HG02642 (cell line): Measurements from ENCODE around the gene GOLPH3L.
"Not testable (repeated sequence)": the region's sequence is repeated elsewhere in the genome, so short reads cannot be mapped to it uniquely, and the experiment has no call there.

Experiments
- ATAC-seq: cut with Tn5 transposase; IDR thresholded peaks from one replicate; pipeline ENCODE4 v1.9.1; 2021; ENCODE audit warnings: mild to moderate bottlenecking; ENCODE audit not compliant: unreplicated experiment, poor library complexity

The GOLPH3L gene

DNA sequence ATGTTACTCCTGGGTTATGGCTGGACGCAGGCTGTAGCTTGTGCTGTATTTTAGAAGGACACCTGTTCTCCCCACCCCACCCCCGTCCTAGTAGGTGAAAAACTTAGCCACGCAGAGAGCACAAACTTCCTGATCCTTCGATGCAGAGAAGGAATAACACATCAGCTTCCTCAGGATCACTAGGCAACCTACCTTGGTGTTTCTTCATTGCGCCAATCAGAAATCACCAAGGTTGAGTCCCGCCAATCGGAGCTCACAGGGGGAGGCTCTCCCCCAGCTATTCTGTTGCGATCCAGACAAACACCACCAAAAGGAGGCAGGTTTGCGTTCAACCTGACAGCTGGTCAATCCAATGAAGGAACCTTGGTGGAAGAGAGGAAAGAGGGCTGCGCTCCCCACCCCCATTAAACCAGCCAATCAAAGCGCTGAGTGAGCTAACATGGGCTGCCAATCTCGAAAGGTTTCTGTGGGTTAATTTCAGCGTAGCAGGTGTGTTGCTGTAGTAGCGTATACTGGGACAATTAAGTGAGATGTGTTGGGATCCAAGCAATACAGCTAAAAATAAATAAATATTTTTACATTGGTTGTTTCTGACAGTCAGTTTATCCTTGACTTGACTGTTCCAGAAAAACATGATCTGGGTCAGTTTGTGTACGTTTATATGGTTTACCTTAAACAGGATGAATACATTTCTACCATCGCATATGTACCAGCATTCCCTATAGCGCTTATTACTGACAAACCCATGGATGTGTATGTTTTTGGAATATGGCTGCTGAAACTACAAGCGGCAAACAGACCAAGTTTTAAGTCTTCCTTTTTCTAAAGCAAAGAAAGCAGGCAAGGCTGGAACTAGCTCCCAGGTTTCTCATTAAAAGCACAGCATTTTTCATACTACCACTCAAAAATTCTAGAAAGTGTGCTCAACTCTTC lies at the start of gene GOLPH3L:
GOLPH3L (minus strand) TSS at position 160 of the 933 bp plus-strand sequence. CDS start 2,316 bp downstream, outside the sequence.
- ATAC-seq = peak; percentile 99

DNA sequence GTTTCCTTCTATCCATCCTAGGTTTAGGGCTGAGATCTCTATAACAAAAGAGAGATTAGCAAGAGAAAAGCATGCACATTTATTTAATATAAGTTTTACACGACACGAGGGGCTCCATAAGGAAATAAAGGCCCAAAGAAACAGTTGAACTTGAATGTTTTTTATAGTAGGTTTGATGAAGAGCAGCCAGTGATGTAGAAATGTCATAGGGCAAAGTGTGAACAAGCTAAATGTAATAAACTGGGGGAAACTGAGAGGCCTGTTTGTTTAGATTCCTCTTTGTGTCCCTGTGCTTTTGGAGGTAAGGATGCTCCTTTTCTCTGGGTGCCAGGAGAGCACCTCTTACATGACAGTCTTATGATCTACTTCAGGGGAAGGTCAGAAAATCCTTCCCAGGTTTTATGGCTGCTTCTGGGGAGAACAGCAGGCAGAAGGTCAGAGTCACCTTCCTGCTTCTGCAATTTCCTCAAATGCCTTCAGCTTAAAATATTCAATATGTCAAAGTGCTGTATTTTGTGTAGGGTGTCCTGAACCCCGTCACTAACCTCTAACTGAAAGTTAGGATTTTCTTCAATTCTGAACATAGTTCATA lies 33.3 kb upstream of the GOLPH3L start:
- no peak for ATAC-seq

DNA sequence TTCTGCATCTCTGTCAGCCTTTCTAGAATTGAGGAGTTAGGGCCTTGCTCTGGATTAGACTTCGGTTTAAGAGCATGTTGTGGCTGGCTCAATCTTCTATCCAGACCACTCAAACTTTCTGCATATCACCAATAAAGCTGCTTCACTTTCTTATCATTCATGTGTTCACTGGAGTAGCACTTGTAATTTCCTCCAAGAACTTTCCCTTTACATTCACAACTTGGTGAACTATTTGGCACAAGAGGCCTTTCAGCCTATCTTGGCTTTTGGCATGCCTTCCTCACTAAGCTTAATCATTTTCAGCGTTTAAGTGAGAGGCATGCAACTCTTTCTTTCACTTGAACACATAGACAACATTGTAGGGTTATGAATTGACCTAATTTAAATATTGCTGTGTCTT lies 27.4 kb upstream of the GOLPH3L start:
- ATAC-seq = no peak

DNA sequence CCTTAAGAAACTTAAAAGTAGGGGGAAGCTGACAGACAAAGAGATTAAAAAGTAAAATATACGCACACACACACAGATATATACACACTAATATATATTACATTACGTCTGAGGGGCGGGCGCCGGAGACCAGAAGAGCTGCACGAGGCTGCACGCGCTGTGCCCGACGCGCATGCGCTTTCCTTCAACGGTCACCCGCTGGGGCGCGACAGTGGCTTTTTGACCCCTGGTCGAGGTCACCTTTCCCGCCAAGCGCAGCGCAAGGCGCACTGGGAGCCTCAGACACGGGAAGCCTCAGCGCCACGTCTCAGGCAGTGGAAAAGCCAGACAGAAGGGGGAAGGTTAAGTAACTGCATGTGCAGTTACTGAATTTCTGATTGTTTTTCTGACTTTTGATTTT lies 23.7 kb upstream of the GOLPH3L start, which contains the start of gene HORMAD1:
HORMAD1 (minus strand) TSS at position 193 of the 400 bp plus-strand sequence. CDS start 1,390 bp downstream, outside the sequence.
- ATAC-seq = no peak

DNA sequence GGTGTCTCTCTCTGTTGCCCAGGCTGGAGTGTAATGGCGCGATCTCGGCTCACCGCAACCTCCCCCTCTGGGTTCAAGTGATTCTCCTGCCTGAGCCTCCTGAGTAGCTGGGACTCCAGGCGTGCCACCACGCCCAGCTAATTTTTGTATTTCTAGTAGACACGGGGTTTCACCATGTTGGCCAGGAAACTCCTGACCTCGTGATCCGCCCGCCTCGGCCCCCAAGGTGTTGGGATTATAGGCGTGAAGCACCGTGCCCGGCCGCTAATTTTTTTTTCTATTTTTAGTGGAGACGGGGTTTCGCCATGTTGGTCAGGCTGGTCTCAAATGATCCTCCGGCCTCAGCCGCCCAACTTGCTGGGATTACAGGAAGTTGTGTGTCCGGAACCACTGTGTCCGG lies 23.1 kb upstream of the GOLPH3L start:
- no peak for ATAC-seq

DNA sequence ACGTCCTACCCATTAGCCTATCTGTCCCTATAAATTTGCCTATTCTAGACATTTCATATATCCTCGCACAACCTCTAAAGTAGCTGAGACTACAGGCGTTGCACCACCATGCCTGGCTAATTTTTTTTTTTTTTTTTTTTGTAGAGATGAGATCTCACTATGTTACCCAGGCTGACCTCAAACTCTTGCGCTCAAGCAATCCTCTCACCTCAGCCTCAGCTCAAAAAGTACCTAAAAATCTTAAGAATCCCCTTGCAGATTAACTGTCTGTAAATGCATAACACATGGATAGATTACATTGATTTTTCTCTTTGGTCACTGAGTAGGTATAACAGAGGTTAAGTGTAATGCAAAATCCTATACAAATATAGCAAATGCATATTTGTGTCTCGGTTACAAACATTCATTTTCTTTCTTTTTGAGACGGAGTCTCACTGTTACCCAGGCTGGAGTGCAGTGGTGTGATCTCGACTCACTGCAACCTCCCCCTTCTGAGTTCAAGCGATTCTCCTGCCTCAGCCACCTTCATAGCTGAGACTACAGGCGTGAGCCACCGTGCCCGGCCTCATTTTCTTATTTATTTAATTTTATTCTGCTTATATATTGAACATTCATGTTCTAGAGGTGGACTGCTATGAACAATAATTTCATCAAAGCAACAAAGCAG lies 21.4 kb upstream of the GOLPH3L start:
- ATAC-seq = no peak

DNA sequence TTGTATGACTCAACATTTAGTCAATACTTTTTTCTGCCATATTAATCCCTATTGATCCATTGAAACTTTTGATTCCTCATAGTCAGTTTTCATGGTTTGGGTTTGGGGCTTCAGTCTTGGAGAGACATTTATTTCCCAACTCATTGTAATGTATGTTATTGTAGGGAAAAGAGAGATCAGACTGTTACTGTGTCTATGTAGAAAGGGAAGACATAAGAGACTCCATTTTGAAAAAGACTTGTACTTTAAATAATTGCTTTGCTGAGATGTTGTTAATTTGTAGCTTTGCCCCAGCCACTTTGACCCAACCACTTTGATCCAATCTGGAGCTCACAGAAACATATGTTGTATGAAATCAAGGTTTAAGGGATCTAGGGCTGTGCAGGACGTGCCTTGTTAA lies 12.1 kb upstream of the GOLPH3L start:
- ATAC-seq = not testable (repeated sequence)

DNA sequence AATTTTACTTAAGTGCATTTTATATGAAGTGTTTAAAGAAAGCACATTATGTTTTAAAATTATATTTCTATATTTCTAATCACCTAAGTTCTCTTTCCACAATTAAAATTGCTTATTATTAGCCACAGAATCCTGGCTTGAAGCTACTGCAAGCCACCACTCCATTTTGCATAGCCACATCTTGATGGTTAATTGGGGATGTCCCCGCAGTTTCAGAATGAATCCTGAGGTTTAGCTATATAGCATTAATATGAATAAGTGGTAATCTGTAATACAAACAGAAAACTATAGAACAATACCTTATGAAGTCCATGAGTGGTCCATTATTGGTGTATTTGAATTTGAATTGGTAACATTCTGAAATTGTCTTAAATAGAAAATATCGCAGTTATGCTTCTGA lies 11.6 kb upstream of the GOLPH3L start:
- ATAC-seq = no peak

DNA sequence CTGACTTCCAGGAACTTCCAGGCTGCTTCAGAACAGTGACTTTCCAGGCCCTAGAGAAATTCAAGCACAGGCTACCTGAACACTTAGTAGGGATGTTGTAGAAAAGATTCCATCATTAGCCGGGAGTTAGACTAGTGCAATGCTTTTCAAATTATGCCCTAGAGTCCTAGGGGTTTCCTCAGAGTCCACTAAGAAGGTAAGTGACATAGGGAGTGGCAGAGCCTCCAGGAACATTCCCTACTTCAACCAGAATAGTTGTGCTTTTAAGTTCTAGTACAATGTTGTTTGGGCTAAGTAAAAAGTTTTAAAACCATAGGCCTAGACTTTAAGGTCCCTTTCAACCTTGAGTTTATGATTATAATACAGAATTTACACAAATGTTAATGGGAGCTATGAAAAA lies 9.1 kb upstream of the GOLPH3L start:
- ATAC-seq = no peak

DNA sequence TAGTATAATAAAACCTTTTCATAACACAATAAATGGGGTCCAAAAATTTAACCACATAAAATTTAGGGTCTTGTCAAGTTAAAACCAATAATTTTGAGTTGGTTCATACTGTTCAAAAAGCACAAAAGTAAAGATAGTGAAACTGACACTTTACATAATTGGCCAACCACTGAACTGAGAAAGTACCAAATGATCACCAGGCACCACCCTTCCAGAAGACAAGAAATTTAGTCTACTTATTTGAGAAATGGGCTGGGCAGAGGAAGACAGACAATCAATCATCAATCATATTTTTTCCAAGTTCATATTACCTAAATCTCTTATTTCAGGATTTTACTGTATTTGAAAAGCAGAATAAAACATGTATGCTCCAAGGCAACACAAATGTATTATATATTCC lies 6.5 kb upstream of the GOLPH3L start:
- no peak for ATAC-seq

DNA sequence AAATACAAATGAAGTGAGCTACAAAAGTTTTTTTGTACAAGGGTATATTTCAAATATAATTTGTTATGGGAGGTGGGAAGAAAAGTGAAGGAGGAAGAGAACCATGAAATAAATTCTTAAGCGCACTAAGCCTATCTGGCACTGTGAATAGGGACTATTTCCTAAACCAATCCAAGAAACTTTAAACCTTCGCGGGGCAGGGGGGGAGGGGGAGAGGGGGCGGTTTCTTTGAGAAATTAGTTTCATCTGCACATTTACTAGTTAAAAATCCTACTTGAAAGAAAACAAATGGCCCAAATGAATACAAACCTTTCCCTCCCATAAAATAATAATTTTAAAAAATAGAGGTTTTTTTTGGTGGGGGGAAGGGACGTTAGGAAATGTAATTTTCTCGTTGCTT lies 364 bp downstream of the GOLPH3L start:
- ATAC-seq = no peak

DNA sequence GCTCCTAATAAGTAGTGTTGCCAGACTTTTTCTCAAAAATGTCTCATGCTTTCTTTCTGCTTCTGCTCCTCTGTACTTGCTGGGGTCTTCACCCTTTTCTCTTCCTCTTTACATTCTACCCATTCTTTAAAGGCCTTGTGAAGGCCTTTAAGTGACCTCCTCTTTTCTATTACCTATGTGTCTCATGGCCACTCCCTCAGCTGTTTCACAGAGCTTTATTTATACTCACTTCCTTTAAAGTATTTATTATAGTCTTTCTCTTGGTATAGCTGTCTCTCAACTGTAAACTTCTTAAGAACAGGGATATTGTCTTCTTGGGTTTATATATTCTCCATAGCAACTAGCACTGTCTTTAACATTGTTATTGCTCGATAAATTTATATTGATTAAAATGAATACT lies 792 bp downstream of the GOLPH3L start:
- ATAC-seq = no peak

DNA sequence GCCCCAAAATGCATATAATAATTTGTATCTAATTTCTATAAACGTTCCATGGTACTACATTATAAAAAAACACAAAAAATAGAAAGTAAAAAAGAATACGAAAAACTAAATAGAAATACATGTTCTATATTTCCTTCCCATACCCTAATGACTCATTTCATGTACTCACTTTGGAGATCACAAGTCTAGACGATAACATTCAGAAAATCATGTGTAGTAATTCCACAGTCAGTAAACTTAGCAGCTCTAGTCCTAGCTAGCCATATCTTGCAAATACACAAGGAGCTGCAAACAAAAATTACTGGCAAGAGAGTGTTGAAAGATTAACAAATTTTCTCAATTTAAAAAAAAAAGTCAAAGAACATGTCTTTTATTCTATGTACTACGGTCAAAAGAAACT lies 1.4 kb downstream of the GOLPH3L start:
- no peak for ATAC-seq

DNA sequence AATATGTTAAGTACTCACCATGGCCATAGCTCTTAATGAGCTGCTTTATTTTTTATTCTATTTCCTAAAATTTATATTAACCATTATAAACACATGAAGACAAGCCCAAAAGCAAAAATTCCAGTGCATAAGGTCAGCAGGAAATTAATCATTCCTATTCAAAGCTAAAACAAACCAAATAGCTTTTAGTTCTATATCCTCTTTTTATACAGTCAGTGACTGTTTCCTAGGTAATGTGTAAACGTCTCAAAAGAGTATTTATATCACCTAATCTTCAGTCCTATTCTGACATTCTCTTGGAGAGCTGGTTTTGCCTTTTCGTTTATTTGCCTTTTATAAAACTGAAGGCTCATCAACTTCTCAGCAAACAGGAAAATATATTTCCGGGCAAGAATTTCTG lies 4.2 kb downstream of the GOLPH3L start:
- ATAC-seq = no peak

DNA sequence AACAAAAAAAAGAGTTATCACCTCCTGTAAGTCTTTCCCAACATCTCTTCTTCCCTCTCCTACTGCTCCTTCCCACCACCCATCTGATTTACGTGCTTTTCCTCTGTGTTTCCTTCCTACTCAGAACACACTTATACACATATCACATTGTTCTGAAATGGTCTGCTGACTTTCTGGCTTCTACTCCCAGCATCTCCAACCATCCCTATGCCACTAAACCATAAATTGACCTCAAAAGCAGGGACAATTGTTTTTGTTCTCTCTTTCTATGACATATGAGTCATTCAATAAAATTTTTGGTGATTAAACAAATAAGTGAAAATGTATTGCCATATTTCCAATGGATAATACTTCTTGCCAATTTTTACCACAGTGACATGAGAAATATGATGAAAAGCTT lies 8.2 kb downstream of the GOLPH3L start:
- ATAC-seq = no peak

DNA sequence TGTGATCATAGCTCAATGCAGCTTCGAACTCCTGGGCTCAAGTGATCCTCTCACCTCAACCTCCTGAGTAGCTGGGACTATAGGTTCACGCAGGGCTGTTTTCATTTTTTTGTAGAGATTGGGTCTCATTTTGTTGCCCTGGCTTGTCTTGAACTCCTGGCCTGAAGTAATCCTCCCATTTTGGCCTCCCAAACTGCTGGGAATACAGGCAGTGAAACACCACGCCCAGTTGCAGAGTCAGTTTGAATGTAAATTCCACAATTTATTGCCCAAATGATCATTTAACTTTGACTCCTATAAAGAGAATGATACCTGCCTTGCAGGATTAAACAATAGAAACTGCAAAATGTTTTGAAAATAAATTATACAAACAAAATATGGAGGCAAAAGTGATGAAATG lies 10.7 kb downstream of the GOLPH3L start:
- no peak for ATAC-seq

DNA sequence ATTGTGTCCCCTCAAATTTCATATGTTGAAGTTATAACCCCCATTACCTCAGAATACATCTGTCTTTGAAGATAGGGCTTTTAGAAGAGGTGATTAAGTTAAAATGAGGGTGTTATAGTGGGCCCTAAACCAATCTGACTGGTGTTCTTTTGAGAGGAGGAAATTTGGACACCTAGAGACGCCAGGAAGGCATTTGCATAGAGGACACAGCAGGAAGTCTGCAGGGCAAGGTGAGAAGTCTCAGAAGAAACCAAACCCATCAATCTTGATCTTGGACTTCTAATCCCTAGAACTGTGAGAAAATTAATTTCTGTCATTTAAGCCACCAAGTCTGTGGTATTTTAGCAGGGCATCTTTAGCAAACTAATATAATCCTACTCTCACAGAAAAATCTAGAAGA lies 13.0 kb downstream of the GOLPH3L start:
- no peak for ATAC-seq

DNA sequence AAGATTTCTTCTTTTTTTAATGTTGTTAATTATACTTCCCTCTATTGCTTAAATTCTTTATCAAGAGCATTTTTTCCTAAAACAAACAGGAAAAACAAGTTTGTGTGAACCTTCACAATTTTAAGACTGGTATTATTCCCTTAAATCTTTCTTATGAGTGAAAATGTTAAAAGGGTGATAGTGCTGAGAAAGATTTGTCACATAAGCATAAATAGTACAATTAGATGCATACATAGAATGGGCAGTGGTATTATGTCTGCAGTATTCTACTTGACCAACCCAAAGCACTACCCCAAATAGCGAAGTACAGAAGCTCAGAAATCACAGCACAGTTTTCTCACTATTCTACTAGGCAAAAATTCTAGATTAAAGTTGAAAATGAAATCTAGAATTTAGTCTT lies 18.0 kb downstream of the GOLPH3L start:
- ATAC-seq = no peak

DNA sequence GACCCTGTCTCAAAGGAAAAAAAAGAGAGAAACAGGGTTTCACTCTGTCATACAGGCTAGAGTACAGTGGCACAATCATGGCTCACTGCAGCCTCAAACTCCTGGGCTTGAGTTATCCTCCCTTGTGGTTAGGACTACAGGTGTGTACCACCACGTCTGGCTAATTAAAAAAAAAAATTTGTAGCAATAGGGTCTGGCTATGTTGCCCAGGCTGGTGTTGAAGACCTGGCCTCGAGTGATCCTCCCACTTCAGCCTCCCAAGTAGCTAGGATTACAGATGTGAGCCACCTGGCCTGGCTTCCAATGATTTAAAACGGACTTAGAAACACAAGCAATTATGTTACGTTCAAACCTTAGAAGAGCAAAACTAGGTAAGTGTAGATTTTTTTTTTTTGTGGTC lies 22.1 kb downstream of the GOLPH3L start:
- no peak for ATAC-seq

DNA sequence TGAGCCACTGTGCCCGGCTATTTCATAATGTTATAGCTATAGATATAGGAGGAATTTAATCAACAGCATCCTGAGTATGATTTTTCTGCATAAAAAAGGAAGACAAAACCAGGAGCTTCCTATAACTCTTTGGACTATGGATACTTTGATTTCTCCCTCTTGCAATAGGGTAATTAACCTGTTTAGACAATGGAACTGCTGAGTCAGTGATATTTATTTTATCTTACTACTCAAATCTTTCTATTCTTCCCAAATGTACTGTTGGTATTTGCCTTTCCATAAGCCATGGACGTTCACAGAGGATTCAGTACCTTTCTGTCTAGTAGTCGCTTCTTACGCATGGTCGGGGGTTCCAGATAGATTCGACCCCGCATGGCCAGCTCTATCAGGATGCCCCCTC lies 33.6 kb downstream of the GOLPH3L start:
- no peak for ATAC-seq

DNA sequence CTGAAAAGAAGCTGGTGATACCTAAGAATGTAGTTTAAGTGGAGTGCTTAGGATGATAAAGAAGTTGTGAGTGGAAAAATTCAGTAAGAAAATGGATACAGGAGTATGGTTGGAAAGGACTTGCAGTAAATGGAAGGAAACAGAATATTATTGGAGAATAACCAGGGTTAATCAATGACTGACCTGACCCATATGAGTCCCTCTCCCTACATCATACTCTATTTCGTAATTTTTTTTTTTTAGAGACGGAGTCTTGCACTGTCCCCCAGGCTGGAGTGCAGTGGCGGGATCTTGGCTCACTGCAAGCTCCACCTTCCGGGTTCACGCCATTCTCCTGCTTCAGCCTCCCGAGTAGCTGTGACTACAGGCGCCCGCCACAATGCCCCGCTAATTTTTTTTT lies 34.1 kb downstream of the GOLPH3L start:
- ATAC-seq = no peak
